GM21390 (cell line): ENCODE data around the gene GRIN2C.
"Not testable (repeated sequence)": the region's sequence is repeated elsewhere in the genome, so short reads cannot be mapped to it uniquely, and the experiment has no call there.

Experiments used
- ATAC-seq: cut with Tn5 transposase; IDR thresholded peaks from one replicate; pipeline ENCODE4 v1.9.1; 2021; ENCODE audit not compliant: unreplicated experiment

Gene GRIN2C

DNA sequence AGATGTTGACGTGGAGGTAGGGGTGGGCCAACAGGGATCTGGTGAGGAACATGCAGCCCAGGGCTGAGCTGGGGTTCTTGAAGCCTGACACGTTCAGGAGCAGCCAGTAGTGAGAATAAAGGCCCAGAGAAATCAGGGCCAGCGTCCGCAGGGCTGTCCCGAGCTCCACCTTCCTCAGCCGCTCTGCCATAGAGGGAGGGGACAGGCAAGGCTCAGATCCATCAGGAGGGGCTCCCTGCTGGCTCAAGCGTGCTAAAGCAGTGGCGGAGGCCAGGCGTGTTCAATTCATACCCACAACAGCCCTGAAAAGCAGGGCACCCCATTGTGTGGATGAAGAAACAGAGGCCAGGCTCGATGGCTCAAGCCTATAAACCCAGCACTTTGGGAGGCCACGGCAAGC, 21.4 kb upstream of the GRIN2C start:
- no peak for ATAC-seq

DNA sequence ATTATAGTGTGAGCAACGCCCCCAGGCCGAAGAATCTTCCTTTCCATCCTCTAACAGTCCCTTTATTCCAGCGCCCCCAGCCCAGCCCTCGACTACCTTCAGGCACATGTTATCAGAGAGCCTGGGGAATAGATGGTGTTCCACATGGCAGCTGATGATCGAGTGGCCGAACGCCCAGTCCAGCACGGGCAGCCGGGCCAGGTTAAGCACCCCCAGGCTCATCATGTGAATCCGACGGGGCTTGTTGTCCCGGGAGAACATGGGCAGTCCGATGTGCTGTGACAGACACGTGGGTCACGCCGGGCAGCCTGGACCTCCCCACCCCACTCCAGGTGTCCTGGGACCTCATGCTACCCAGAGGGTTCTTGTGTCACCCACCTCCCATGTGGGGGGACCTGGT, 19.6 kb upstream of the GRIN2C start:
- ATAC-seq: no peak

DNA sequence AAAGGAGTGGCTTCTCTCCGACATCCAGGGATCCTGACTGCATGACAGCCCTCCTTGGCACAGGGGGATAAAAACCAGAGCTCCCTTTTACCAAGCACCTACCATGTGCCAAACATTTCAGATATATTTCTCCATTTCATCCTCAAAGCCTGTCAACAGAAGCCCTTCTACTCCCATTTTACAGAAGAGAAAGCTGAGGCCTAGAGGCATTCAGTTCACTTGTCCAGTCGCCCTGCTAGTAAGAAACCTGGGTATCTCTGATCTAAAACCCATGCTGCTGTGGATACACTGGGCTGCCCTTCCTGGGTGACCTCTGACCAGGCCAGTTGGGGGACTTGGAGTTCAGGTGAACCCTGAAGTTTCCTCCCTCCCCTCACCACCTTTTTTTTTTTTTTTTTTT, 19.0 kb upstream of the GRIN2C start:
- no peak for ATAC-seq

DNA sequence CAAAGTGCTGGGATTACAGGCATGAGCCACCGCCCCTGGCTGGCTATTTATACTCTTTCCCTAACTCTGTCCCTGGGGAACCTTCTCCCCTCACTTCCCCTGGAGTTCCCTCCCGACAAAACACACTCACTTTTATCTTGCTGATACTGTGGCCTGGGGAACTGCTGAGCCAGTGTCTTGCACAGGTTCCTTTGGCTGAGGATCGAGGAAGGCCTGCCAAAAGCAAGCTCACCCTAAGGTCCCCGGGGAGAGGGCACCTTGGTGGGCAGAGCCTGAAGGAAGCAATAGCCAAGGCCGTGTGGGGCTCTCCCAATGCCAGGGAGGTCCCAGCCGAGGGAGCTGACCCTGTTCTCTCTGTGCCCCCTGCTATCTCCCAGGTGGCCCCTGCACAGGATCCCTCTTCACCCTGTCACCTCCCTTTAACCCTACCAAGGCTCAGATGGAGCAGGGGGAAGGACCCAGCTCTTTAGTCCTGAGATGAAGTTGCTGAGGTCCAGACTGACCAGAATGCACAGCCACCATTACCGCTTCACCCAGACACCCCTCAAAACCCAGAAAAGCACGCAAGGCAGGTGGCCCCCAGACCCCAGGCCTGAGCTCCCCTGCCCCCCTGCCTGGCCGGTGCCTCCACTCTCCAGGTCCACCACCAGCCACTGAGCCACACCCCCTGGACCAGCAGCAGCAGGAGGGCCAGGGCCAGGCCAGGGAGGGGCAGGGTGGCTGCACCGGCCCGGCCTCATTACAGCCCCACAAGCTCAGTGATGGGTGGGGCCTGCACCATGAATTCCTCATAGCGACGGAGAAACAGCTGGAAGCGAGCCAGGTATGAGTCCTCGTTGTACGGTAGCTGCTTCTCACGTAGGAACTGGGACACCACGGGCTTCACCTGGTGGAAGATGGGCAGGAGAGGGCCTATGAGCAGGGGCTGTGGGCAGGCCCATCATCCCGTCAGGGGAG, 18.2 kb upstream of the GRIN2C start:
- ATAC-seq: no peak

DNA sequence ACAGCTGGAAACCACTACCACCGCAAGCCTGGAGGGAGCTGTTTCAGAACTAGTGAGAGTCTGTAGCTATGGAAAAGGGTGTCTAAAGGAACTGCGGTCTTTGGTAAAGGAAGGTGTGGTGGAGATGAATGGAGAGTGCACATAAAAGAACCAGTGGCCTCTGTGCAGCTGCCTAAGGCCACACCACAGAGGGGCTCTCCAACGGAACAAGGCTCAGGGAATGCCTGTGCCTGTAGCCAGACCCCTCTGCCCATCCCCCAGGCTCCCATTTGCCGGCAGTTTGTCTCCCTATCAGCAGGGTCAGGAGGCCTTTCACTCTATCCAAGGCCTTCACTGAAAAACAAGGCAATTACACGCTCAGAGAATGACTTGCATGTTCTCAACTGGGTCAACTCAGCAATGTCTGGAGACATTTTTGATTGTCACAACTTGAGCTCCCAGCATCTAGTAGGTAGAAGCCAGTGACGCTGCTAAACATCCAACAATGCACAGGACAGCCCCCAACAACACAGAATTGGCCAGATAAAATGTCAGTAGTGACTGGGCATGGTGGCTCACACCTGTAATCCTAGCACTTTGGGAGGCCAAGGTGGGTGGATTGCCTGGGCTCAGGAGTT, 16.4 kb upstream of the GRIN2C start:
- ATAC-seq: no peak

DNA sequence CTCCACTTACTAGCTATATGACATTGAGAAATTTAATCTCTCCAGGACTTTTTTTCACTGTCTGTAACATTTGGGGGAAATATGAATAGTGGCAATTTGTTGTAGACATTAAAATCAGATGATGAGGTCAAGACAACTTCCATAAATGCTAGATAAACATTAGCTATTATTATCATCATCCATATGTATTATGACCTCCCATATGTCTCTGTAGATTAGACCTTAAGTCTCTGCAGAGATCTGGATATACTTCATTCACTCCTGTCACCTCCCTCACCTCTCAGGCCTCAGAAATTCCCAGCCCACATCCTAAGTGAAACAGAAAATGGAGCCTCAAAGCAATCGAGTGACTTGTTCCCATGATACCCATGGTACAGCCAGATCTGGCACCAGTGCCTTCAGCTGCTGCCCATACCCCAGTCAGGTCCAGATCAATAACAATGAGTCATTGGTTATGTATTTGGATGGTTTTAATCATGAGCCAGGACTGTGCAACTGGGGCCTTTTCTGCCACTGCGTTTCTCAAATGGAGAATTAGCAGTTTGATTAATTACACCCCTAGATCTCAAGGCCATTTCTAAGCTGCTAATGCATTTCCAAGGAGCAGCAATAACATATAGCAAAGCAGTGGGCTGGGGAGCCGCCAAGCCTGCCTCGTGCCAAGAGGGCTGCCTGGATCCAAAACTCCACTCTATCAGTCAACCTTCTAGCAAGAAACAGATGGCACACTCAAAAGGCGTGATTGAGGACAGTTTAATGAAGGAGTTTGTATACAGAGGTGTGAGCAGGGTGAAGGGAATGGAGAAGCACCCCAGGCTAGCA, 15.7 kb upstream of the GRIN2C start:
- ATAC-seq: no peak

DNA sequence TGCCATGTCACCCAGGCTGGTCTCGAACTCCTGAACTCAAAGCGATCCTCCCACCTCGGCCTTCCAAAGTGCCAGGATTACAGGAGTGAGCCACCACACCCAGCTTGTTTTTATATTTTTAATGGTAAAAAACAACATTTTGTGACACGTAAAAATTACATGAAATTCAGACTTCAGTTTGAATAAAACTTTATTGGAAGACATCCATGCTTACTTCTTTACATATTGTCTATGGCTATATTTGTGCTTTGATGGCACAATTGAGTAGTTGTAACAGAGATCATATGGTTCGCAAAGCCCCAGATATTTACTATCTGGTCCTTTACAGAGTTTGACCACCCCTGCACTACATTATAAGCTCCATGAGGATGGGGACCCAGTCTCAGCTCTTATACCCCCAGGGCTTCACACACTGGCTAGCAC, 14.9 kb upstream of the GRIN2C start:
- ATAC-seq: no peak

DNA sequence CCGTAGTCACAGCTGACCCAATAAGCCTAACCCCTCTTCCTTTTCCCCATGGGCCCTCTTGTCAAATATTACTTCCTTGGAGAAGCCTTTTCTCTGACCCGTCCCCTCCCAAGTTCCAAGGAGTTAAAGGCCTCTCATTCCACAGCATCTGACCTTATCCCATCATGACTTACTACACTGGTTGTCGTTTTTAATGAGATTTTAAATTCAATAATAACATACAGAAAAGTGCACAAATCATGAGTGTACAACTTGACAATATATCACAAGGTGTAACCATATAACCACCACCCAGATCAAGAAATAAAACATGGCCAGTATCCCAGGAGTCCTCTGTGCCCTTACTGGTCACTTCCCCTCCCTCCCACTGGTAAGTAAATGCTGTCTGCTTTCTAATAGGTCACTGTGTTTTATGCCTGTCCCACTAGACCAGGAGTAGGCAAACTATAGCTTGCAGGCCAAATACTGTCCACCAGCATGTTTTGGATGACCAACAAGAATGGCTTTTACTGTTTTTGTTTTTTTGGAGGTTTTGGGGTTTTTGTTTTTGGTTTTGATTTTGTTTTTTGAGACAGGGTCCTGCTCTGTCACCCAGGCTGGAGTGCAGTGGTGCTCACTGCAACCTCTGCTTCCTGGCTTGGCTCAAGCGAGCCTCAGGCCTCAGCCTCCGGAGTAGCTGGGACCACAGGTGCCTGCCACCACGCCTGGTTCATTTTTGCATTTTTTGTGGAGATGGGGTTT, 14.4 kb upstream of the GRIN2C start:
- ATAC-seq: no peak

DNA sequence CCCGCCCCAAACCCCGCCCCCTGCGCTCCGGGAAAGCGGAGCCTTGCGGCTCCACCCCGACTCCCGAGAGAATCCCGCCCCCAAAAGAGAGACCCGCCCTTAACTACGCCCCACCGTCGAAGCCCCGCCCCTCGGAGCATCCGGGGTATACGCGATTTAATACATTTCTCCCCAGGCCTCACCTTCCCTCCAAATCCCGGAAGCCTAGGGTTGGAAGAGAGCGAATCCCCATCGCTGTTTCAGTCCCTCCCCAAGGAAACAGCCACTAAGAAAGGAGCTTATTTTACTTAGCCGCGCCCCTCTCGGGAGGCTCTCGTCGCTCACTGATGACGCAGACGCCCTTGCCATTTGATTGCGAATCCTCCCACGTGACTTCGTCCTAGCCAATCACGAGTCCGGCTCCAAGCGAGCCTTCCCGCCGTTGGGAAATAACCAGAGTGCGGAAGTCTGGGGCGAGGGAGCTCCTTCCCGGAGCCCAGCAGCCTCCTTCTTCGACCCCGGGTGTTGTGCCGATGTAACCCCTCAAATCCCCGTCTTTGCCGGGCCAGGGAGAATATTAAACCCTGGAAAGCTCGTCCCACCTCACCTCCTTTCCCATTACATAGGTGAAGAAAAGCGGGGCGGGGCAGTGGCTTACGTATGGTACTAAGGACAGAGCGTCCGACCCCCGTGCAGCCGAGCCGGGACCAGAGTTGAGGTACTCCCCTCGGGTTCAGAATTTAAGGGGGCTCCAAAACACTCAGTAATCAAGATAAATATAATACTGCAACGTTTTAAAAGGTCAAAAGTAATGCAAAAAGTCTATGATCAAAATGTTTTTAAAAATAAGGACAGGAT, 13.6 kb upstream of the GRIN2C start:
- peak; percentile 87 for ATAC-seq

DNA sequence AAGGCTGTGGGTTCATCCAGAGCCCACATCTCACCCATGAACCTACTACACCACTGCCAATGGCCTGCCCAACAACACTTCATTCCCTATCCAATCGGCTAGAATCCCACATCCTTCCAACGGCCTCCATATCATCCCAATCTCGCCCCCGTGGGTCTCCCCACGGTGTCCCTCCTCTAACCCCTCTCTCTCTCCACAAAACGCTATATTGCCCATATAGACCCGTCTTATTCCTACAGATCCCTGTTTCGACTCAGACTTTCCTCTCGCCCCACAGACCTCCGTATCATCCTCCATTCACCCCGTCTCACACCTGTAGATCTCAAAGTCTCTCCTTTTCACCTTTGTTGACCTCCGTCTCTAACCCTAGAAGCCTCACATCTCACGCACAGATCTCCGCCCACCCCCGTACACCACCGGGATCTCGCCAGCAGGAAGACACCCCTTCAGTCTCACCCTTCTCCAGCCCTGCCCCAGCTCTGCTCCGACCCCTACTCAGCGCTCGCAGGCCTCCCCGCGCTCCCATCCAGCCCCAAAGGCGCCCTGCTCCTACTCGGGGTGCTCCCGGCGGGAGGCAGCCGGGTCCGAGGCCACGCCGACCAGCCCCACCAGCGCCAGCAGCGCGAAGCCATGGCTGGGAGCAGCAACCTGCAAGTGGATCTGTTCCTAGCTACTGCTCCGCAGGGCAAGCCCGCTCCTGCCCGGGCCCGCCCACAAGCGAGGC, 12.8 kb upstream of the GRIN2C start, which contains the start of gene FDXR:
Gene FDXR (minus strand): TSS at position 682 of the 724 bp plus-strand sequence. CDS start 50 bp downstream, at position 632.
- peak; percentile 29 for ATAC-seq

DNA sequence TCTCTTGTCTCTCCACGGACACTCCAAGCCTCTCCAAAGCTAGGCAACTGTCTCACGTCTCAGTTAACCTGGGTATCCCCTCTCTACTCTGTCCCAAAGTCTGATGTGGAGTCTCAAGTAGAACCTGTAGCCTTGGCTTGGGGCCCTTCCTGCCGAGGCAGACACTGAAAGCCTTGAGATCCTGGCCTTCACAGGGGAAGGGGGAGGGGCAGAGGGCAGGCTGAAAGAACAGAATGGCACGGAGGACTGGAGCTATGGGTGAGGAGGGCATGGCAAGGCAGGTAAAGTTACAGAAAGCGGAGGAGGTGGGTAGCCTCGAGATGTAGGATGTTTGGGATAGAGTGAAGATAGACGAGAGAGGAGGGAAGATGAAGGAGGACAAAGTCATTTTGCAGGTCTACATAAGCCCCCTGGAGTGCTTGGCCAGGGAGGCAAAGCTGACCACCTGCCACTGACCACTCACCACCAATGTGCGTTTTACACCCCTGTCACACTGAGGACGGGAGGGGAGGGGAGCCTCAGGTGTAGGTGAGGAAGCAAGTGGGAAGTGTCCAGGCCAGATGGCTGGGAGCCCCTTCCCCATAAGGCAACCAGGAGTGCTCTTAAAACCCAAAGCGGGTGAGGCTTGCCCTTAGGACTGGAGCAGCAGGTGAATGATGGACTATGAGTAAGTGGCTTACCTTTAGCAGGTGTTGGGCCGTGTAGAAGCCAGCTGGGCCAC, 11.8 kb upstream of the GRIN2C start:
- no peak for ATAC-seq

DNA sequence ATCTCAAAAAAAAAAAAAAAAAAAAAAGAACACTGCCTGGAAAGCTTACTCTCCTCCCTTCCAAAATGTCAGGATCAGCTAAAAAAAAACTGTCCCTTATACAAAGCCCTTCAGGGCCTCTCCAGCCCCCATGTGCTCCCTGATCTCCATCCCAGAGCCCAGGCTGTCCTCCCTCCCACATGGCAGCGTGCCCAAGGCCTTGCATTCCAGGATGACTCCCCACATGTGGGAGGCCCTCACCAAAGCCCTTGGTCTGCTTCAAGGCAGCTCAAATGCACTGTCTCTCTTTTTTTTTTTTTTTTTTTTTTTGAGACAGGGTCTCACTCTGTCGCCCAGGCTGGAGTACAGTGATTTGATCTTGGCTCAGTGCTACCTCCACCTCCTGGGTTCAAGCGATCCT, 10.8 kb upstream of the GRIN2C start:
- no peak for ATAC-seq

DNA sequence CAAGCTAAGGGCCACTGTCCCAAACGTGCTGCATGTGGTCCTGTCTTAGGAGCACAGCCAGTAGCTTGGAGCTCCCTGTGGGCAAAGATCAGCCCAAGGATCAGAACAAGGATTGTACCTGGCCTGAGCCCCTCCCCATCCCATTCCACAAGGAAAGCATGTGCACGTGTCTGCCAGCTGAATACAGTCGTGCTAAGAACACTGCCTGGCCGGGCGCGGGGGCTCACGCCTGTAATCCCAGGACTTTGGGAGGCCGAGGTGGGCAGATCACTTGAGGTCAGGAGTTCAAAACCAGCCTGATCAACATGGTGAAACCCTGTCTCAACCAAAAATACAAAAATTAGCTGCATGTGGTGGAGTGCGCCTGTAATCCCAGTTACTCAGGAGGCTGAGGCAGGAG, 10.3 kb upstream of the GRIN2C start:
- not testable (repeated sequence) for ATAC-seq

DNA sequence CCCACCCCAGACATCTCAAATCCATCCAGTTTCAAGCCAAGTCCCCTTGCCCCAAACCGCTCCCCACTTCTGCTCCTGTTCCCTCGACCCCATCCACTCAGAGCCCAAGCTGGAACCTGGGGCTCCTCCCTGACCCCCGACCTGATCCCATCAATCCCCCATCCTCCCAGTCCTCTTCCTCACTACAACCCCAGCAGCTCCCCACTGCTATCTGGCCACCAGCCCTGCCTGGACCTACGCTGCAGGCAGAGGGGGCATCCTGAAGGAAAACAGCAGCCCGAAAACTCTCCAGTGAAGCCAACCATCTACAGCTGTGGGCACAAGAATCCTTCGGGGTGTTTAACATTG, 9.2 kb upstream of the GRIN2C start:
- no peak for ATAC-seq

DNA sequence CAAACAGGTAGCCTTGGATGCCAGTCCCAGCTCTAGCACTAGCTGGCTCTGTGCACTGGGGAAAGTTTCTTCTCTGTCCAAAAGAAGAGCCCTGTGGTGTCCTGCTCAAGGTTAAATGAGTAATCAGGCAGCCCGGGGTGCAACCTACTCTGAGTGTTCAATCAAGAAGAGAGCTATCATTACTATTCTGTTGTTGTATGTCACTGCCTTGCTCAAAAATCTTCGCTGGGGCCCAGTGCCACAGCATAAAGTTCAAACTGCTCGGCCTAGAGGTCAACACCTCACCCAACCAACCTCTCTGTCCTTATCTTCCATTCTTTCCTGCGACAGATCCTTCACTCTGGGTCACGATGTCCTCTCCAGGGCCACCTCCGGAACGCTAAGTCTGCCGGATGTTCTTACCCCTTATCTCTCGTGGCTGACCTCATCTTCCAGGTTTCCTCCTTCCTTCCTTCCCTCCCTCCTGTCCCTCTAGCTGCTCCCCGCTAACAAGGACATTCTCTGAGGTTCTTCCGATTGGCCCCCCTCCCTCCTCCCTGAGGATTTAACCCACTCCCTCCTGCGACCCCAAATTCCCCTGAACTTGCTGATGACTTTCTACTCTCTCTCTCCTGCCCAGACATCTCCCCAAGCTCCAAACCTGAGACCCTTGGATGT, 8.7 kb upstream of the GRIN2C start:
- ATAC-seq: no peak

DNA sequence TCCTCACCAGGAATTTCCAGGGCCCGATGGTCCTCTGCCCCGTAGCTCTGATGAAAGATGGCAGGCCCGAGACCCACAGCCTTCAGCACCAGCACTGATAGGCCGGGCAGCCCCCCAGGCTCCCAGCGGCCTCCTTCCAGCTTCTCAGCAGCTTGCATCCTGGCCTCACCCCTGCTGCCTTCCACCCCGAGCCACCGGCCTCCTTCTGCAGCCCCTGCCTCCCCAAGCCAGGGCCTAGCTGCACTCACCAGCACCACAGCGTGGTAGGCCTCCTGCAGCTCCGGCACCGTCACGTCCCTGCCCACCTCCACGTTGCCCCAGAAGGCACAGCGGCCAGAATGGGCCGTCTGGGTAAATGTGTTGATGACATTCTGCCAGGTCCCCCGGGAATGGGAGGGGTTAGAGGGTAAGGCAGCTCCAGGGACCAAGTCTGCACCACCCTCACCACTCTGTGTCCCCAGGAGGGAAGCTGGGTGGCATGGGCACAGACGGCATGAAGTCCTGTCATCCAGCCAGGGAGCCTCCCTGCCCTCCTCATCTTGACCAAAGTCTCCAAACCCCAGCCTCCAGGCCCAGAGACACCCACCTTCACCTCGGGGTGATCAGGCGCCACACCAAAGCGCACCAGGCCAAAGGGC, 6.6 kb upstream of the GRIN2C start:
- ATAC-seq: no peak

DNA sequence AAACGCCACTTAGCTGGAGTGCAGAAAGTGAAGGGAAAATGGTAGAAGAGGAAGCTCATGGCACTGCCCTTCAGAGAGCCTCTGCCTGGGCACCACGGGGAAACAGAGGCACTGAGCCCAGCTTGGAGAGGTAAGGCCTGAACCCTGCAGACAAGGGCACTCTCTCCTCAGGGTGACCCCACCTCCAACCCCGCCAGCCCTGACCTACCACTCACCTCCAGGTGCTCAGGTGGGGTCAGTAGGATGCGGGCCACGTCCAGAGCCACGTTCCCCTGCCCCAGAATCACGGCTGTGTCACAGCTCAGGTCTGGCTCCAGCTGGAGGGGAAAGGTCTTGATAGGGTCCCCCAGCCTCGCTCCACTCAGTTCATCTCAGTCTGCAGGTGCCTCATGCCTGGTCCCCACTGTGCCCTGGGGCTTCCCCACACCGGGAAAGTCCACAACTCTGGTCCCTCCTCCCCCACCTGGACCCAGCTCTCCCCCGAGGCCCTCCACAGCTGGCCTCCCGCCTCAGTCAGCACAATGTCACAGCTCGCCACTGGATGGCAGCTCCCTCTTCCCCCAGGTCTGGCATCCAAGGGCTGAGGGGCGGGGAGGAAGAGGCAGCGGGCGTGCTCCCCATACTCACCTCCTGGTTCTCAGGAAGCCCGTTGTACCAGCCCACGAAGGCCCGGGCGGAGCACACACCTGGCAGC, 6.0 kb upstream of the GRIN2C start:
- no peak for ATAC-seq
